ENCODE data around the gene PLA2G12A.

PLA2G12A gene

GRCh38 chr4:109738104-109738872, 8.4 kb upstream of the PLA2G12A start:
- no peak overlapping the region for H3K27ac ChIP-seq
- TF ChIP-seq CTCF (conservative IDR thresholded peaks at IDR 0.05): no peak

- TF ChIP-seq CTCF (conservative IDR thresholded peaks at IDR 0.05): no peak
- no peak overlapping the region for H3K27ac ChIP-seq
Observed at GRCh38 chr4:109735566-109736365, 5.9 kb upstream of the PLA2G12A start.

GRCh38 chr4:109733728-109734127, 3.9 kb upstream of the PLA2G12A start:
- TF ChIP-seq CTCF (conservative IDR thresholded peaks at IDR 0.05): no peak

GRCh38 chr4:109730619-109731545, 1.0 kb upstream of the PLA2G12A start:
- no peak for TF ChIP-seq CTCF (conservative IDR thresholded peaks at IDR 0.05)
- peak overlapping the region; percentile 85 for H3K27ac ChIP-seq

More at GRCh38 chr4:109733728-109734127, 3.9 kb upstream of the PLA2G12A start:
- no peak overlapping the region for H3K27ac ChIP-seq

GRCh38 chr4:109729117-109729717, 653 bp downstream of the PLA2G12A start:
- no peak for TF ChIP-seq CTCF (conservative IDR thresholded peaks at IDR 0.05)
- peak overlapping the region; percentile 85 for H3K27ac ChIP-seq

GRCh38 chr4:109728385-109728784, 1.5 kb downstream of the PLA2G12A start:
- H3K27ac ChIP-seq: peak overlapping the region; percentile 85

More at GRCh38 chr4:109728385-109728784, 1.5 kb downstream of the PLA2G12A start:
- TF ChIP-seq CTCF (conservative IDR thresholded peaks at IDR 0.05): no peak

Measured in VCaP (cell line).